GM19025 (cell line): ENCODE results near the gene PIK3R5.

Experiments used
- ATAC-seq: cut with Tn5 transposase; IDR thresholded peaks from one replicate; pipeline ENCODE4 v1.9.1; 2021; ENCODE audit warnings: mild to moderate bottlenecking, low read depth, moderate library complexity; ENCODE audit not compliant: unreplicated experiment

Gene PIK3R5

GRCh38 chr17:8928347-8928746 lies 37.2 kb downstream of the PIK3R5 start:
- ATAC-seq, result no peak

- ATAC-seq, result no peak
Measured at GRCh38 chr17:8927395-8927794, 38.1 kb downstream of the PIK3R5 start.

GRCh38 chr17:8925808-8926207 lies 39.7 kb downstream of the PIK3R5 start:
- ATAC-seq, result no peak

GRCh38 chr17:8925141-8925540 lies 40.4 kb downstream of the PIK3R5 start:
- ATAC-seq, result no peak

- ATAC-seq, result peak; percentile 78
Measured at GRCh38 chr17:8924595-8924994, 40.9 kb downstream of the PIK3R5 start.

- ATAC-seq, result no peak
Measured at GRCh38 chr17:8923762-8924161, 41.7 kb downstream of the PIK3R5 start.

- ATAC-seq, result no peak
Measured at GRCh38 chr17:8922928-8923327, 42.6 kb downstream of the PIK3R5 start.

GRCh38 chr17:8922451-8922850 lies 43.1 kb downstream of the PIK3R5 start:
- ATAC-seq, result no peak

GRCh38 chr17:8921147-8921546 lies 44.4 kb downstream of the PIK3R5 start:
- ATAC-seq, result no peak

GRCh38 chr17:8918807-8919465 lies 46.6 kb downstream of the PIK3R5 start:
- ATAC-seq, result no peak

- ATAC-seq, result no peak
Measured at GRCh38 chr17:8916466-8916865, 49.0 kb downstream of the PIK3R5 start.

- ATAC-seq, result no peak
Measured at GRCh38 chr17:8914554-8914953, 51.0 kb downstream of the PIK3R5 start.

GRCh38 chr17:8913879-8914278 lies 51.6 kb downstream of the PIK3R5 start:
- ATAC-seq, result no peak

GRCh38 chr17:8913091-8913490 lies 52.4 kb downstream of the PIK3R5 start:
- ATAC-seq, result no peak

- no peak for ATAC-seq
Measured at GRCh38 chr17:8912084-8912981, 53.2 kb downstream of the PIK3R5 start.

- ATAC-seq, result no peak
Measured at GRCh38 chr17:8910969-8911604, 54.4 kb downstream of the PIK3R5 start.

- no peak for ATAC-seq
Measured at GRCh38 chr17:8909586-8910270, 55.8 kb downstream of the PIK3R5 start.

GRCh38 chr17:8905331-8905730 lies 60.2 kb downstream of the PIK3R5 start:
- ATAC-seq, result no peak

- no peak for ATAC-seq
Measured at GRCh38 chr17:8904686-8905085, 60.8 kb downstream of the PIK3R5 start.

- no peak for ATAC-seq
Measured at GRCh38 chr17:8904201-8904600, 61.3 kb downstream of the PIK3R5 start.
